Measurements from ENCODE around the gene PLA2G4E.

DNA sequence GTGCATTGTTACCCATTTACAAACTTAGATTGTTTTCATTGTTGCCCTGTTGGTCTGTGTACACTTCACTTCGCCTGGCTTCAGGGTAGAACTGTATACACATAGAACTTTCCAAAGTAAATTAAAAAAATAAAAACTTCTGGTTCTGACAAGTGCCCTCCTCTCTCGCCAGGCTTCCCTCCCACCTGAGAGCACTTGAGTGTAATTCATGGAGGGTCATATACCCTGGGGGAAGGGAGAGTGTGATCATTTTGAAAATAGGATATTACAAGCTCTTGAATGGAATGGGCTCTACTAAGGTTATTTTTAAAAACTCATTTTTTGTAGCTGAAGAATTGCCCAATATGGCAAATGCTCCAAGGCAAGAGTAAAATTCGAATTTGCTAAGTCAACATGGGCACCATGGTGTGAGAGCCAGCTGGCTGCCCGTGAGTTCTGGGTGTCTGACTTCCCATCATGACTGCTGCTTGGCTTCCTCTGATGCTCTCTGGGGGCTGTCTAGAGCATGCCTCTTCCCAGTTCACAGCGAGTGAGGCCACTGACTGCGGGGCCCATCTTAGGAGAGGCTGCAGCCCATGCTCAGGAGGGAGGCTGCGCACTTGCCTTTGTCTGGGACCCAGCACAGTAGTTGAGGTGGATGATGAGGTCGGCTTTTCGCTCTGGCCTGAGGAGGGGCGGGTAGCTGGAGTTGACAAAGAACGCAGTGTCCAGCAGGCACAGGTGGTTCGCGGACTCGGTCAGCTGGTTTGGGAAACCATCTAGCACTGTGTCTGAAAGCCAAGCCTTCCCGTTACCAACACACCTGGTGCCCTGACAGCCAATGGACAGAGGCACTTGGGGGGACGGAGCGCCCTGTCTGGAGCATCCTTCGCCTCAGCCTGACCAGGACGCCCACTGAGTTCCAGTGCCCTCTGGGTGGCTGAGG lies 35.3 kb downstream of the PLA2G4E start:
- TF ChIP-seq TCF7L2 (IDR thresholded peaks at IDR 0.05; ENCODE audit: low read depth, low read length) (no peak), ZNF672 (CRISPR knock-in tag; IDR thresholded peaks at IDR 0.05) (no peak), HES4 (CRISPR knock-in tag; IDR thresholded peaks at IDR 0.05; ENCODE audit: borderline replicate concordance) (no peak), ZNF3 (CRISPR knock-in tag; IDR thresholded peaks at IDR 0.05) (no peak), SMC3 (IDR thresholded peaks at IDR 0.05; ENCODE audit: low read length) (no peak), ZNF883 (CRISPR knock-in tag; IDR thresholded peaks at IDR 0.05; ENCODE audit: not compliant biosample characterization) (no peak), ZNF468 (CRISPR knock-in tag; IDR thresholded peaks at IDR 0.05) (no peak), SMYD3 (CRISPR knock-in tag; IDR thresholded peaks at IDR 0.05) (no peak)
- TF ChIP-seq, protein P1, sequence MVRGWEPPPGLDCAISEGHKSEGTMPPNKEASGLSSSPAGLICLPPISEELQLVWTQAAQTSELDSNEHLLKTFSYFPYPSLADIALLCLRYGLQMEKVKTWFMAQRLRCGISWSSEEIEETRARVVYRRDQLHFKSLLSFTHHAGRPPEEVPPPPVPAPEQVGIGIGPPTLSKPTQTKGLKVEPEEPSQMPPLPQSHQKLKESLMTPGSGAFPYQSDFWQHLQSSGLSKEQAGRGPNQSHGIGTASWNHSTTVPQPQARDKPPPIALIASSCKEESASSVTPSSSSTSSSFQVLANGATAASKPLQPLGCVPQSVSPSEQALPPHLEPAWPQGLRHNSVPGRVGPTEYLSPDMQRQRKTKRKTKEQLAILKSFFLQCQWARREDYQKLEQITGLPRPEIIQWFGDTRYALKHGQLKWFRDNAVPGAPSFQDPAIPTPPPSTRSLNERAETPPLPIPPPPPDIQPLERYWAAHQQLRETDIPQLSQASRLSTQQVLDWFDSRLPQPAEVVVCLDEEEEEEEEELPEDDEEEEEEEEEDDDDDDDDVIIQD (CRISPR knock-in tag; IDR thresholded peaks at IDR 0.05; ENCODE audit: low read depth) = no peak
- TF ChIP-seq, protein P2, sequence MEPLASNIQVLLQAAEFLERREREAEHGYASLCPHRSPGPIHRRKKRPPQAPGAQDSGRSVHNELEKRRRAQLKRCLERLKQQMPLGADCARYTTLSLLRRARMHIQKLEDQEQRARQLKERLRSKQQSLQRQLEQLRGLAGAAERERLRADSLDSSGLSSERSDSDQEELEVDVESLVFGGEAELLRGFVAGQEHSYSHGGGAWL (CRISPR knock-in tag; IDR thresholded peaks at IDR 0.05) = no peak
- TF ChIP-seq, protein P3, sequence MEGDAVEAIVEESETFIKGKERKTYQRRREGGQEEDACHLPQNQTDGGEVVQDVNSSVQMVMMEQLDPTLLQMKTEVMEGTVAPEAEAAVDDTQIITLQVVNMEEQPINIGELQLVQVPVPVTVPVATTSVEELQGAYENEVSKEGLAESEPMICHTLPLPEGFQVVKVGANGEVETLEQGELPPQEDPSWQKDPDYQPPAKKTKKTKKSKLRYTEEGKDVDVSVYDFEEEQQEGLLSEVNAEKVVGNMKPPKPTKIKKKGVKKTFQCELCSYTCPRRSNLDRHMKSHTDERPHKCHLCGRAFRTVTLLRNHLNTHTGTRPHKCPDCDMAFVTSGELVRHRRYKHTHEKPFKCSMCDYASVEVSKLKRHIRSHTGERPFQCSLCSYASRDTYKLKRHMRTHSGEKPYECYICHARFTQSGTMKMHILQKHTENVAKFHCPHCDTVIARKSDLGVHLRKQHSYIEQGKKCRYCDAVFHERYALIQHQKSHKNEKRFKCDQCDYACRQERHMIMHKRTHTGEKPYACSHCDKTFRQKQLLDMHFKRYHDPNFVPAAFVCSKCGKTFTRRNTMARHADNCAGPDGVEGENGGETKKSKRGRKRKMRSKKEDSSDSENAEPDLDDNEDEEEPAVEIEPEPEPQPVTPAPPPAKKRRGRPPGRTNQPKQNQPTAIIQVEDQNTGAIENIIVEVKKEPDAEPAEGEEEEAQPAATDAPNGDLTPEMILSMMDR (CRISPR knock-in tag; IDR thresholded peaks at IDR 0.05) = no peak

Data from HepG2 (cell line).